Measurements from ENCODE around the gene WBP4.
A peak's percentile ranks its signal among the peaks of the same experiment; 100 is the strongest.
"Not testable (repeated sequence)": the region's sequence is repeated elsewhere in the genome, so short reads cannot be mapped to it uniquely, and the experiment has no call there.

The WBP4 gene, protein sequence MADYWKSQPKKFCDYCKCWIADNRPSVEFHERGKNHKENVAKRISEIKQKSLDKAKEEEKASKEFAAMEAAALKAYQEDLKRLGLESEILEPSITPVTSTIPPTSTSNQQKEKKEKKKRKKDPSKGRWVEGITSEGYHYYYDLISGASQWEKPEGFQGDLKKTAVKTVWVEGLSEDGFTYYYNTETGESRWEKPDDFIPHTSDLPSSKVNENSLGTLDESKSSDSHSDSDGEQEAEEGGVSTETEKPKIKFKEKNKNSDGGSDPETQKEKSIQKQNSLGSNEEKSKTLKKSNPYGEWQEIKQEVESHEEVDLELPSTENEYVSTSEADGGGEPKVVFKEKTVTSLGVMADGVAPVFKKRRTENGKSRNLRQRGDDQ

GRCh38 chr13:41061075-41061913 lies at the start of gene WBP4:
Gene WBP4, plus strand, starts transcription at chr13:41061509. Its CDS starts 165 bp downstream, at chr13:41061674.
- DNase-seq (ENCODE audit: low read depth, low spot score): peak; percentile 99

DNA sequence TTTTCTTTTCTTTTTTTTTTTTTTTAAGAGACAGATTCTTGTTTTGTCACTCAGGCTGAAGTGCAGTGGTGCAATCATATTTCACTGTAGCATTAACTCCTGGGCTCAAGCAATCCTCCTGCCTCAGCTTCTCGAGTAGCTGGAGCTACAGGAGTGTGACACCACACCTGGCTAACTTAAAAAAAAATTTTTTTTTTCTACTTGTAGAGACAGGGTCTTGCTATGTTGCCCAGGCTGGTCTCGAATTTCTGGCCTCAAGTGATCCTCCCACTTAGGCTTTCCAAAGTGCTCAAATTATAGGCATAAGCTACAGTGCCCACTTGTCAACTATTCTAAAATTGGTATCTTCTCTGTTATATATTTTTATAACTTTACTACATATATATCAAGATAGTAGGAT lies 48.8 kb upstream of the WBP4 start:
- DNase-seq (ENCODE audit: low read depth, low spot score): no peak

DNA sequence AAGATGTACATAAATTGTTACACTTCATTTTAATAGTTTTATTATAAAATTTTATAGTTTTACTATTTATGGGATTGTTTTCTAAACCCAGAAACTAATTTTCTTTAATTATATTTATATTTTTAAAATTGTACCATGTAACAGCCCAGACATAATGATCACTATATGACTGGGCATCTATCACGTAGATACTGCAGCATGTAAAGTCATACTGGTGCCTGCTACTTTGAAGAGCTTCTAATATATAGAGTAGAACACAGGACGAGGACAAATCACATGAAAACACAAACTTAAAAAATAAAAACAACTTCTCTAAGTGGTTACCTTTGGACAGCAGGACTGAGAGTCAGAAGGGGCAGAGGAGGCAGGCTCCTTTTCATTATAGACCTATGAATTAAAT lies 47.5 kb upstream of the WBP4 start:
- DNase-seq (ENCODE audit: low read depth, low spot score): no peak

DNA sequence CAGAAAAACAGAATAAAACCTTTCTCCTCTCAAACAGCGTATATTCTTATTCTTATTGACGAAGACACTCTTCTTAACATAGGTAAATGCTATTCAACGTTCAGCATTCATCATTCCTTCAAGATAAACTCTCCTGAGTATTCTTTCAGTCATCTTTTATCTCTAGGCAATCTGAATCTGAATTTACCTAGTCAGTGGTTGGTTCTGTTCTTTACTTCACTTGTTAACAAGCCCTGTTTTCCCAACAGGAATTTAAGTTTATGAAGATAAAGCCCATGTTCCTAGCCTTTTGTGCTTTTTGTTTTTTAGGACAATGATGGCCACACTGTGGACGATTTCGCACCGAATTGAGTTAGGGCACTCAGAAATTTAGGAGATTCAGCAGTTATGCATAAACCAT lies 45.4 kb upstream of the WBP4 start:
- no peak for DNase-seq (ENCODE audit: low read depth, low spot score)

DNA sequence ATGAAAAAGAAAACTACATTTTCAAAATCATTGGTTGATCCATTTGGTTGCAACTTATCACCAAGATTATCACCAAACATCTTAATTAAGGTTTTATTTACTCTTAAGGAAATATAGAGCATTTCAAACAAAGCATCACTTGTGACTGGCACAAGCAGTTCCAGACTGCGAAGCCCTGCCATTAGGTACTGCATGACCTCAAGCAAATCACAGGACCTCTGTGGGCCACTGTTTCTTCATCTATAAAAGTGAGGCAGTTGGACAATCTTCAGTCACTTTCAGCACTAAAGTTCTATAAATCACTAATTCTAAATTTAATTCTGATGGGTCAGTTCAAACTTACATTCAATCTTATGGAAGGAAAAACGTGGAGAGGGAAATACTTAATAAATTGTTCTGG lies 44.1 kb upstream of the WBP4 start:
- no peak for DNase-seq (ENCODE audit: low read depth, low spot score)

- DNase-seq (ENCODE audit: low read depth, low spot score): no peak
Observed at GRCh38 chr13:41017817-41018601, 43.3 kb upstream of the WBP4 start.

DNA sequence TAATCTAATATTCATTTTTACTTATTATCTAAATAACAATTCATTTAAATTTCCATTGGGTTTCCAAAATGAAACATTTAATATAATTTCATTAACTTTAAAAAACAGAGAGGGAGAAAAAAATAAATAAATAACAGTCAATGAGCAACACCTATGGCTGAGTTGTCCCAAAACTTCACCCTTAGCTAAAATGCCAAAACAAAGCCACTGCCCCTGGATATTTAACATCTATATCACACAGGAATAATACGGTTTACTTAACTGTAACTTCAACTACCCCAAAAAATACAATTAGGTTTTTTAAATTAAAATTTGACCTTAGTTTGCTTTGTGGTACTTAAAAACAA lies 42.7 kb upstream of the WBP4 start:
- no peak for DNase-seq (ENCODE audit: low read depth, low spot score)

DNA sequence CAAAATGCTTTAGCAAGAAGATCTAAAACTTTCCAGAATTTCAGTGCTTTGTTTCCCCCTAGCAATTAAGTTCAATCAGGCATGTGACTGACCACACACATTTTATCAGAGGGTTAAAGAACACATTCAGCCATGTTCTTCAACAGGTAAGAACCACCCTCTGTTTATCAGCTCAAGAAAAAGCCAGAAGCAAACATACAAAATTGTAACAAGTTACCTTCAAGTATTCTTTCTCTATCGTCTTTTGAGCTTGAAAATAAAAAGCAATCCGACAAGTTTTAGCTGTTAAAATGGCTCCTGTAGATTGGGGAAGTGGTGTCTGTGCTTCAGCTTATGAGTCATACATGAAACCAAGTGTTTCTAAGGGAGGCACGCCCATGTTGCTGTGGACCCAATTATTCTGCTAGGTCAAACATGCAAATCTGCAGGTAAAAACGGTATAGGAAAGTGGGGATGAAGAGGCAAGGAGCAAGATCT lies 42.3 kb upstream of the WBP4 start, which contains the start of gene ELF1:
Gene ELF1, minus strand, starts transcription at position 306 of the 477 bp plus-strand sequence. CDS start 37,262 bp downstream, outside the sequence.
- peak; percentile 23 for DNase-seq (ENCODE audit: low read depth, low spot score)

GRCh38 chr13:41019578-41020347 lies 41.5 kb upstream of the WBP4 start:
- DNase-seq (ENCODE audit: low read depth, low spot score): no peak

GRCh38 chr13:41025518-41025917 lies 35.8 kb upstream of the WBP4 start:
- no peak for DNase-seq (ENCODE audit: low read depth, low spot score)

DNA sequence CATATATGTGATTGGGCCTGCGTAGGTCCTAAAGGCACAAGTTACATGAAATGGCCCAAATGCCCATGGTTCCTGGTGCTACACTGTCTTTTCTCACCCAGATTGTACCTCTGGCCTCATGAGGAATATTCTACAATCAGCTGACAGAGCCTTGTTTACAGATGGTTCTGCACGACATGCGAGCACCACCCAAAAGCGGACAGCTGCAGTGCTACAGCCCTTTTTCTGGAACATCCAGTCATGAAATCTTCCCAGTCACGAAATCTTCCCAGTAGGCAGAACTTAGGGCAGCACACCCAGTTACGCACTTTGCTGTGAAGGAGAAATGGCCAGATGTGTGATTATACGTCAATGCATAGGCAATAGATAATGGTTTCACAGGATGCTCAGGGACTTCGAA lies 34.5 kb upstream of the WBP4 start:
- no peak for DNase-seq (ENCODE audit: low read depth, low spot score)

DNA sequence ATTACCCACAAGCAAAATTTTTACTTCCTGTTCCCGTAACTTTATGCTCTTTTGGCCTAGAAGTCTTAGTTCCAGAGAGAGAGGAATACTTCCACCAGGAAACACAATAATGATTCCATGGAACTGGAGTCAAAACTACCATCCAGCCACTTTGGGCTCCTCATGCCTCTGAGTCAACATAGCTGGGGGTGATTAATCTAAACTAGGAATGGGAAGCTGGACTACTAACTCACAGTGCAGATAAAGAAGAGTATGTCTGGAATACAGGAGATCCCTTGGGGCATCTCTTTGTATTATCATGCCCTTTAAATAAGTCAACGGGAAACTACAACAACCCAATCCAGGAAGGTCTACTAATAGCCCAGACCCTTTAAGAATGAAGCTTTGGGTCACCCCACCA lies 33.3 kb upstream of the WBP4 start:
- DNase-seq (ENCODE audit: low read depth, low spot score): no peak

DNA sequence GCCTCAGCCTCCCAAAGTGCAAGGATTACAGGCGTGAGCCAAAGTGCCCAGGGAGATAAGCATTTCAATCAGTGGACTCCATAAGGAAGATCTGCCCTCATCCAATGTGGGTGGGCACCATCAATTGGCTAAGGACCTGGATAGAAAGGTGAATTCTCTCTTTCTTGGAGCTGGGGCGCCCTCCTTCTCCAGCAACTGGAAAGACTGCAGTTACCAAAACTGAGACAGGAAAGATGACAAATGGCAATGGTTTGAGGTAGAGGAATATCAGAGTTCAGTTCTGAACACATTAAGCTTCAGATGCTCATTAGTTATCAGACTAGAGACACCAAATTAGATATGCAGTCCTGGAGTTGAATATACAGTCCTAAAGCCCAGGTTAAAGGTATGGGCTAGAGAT lies 31.7 kb upstream of the WBP4 start:
- DNase-seq (ENCODE audit: low read depth, low spot score): no peak

- DNase-seq (ENCODE audit: low read depth, low spot score): no peak
Observed at GRCh38 chr13:41032691-41033376, 28.5 kb upstream of the WBP4 start.

DNA sequence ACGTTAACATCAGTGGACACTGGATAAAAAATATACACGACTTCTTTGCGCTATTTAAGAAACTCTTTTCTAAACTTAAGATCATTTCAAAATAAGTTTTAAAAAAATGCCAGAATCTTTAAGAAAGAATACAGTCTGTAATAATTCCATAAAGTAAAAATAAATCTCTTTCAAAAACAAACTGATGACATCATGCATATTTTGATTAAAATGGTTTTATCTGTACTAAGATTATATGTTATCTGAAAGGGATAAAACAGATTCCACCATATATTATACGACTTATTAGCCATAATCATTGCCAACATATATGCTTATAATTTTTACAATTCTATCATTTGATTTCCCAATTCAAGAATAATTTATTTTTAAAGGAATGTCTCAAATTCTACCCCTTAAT lies 26.9 kb upstream of the WBP4 start:
- no peak for DNase-seq (ENCODE audit: low read depth, low spot score)

GRCh38 chr13:41034881-41035280 lies 26.4 kb upstream of the WBP4 start:
- DNase-seq (ENCODE audit: low read depth, low spot score): no peak

- DNase-seq (ENCODE audit: low read depth, low spot score): not testable (repeated sequence)
Observed at GRCh38 chr13:41036557-41036956, 24.8 kb upstream of the WBP4 start.

- no peak for DNase-seq (ENCODE audit: low read depth, low spot score)
Observed at GRCh38 chr13:41039746-41040145, 21.6 kb upstream of the WBP4 start.

DNA sequence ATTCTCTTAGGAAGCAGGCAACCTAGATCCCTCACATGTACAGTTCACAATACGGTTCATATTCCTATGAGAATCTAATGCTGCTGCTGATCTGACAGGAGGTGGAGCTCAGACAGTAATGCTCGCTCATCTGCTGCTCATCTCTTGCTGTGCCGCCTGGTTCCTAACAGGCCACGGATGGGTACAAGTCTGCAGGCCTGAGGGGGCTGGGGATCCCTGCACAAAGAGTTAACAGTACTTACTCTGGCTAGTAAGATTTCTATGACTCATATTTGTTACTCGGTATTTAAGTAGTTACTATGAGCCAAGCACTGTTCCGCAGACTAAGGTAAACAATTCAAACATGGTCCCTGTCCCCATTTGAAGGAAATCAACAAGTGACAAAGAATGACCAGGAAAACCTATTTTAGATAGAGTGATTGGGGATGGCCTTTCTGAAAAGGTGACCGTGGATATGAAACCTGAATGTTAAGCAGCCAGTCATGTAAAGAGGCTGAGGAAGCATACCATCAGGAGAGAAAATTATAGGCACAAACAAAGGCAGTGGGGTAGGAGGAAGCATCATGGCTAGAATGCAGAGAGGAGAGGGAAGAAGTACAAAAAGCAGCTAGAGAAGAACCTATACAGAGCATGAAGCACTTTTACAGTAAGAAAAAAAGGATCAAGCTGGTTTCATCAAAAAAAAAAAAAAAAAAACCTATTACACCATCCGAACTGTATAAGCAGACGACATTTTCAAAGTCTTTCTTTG lies 20.6 kb upstream of the WBP4 start:
- DNase-seq (ENCODE audit: low read depth, low spot score): no peak

GRCh38 chr13:41042419-41042818 lies 18.9 kb upstream of the WBP4 start:
- not testable (repeated sequence) for DNase-seq (ENCODE audit: low read depth, low spot score)
